GM21367 (cell line): ENCODE results near the gene CCDC192.

Experiments used
- ATAC-seq: cut with Tn5 transposase; IDR thresholded peaks from one replicate; pipeline ENCODE4 v1.9.1; 2021; ENCODE audit not compliant: unreplicated experiment

Gene CCDC192

DNA sequence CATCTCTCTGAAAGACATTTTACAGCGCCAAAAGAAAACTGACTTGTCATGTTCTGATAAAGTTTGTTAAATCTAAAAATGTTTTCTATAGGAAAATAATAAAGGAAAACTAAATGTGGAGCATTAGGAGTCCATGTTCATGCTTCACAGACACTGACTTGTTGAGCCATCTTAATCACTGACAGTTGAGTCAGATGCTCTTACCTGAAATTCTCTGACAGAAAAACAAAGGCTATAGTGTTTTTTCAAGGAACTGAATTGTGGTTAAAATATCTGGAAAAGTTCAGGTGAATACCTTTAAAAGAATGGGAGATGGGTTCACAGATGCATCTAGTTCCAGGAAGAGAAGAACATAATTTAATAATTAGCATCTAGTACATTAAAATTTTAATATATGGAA is 266.9 kb downstream of the CCDC192 start:
- no peak for ATAC-seq

DNA sequence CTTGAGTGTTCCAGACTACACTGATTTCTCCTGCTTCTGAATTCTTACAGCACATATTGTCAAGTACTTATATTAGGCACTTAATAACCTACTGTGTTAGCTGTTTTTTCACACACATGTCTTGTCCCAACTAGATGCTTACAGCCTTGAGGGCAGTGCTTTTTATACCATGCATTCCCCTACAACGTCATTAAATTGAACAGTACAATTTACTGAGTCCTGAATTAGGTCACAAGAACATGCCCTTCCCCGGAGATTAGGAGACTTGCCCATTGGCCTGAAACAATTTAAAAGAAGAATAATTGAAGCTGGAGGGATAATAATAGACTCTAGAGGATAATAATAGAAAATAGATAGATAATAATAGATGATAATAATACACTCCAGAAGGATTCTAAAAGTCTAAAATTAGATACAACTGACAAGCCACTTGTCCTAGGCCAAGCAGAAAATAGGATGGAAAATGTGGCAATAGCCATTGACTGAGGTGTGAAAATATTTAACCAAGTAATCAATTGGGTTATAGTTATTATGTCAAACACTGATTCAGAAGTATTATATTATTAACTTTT is 267.7 kb downstream of the CCDC192 start:
- no peak for ATAC-seq

DNA sequence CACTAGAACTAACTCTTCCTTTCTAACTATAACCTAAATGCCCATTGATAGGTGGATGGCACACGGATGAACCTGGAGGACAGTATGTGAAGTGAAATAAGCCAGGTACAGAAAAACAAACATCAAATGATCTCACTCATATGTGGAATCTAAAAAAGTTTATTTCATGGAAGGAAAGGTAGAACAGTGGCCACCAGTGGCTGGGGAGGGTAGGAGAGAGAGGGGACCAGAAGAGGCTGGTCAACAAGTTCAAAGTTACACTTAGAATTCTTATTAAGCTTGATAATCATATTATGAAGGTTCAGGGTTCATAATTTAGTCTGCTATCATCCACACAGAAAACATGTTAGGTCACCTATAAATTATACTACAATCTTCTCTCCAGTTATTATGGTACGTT is 272.8 kb downstream of the CCDC192 start:
- ATAC-seq, result no peak

DNA sequence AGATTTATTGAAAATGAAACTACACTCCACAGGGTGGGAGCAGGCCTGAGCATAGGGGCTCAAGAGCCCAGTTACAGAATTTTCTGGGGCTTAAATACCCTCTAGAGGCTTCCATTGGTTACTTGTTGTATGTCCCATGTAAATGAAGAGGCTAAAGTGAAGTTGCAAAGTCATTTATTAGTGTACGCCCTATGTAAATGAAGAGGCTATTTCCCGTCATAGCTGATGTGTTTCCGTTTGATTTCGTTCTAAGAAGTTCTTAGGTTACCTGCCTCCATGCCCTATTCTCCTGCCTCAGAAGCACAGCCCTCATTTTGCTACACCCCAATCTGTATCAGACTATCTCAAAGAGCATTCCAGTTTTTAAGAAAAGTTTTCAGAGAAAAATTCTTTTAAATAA is 273.3 kb downstream of the CCDC192 start:
- no peak for ATAC-seq

DNA sequence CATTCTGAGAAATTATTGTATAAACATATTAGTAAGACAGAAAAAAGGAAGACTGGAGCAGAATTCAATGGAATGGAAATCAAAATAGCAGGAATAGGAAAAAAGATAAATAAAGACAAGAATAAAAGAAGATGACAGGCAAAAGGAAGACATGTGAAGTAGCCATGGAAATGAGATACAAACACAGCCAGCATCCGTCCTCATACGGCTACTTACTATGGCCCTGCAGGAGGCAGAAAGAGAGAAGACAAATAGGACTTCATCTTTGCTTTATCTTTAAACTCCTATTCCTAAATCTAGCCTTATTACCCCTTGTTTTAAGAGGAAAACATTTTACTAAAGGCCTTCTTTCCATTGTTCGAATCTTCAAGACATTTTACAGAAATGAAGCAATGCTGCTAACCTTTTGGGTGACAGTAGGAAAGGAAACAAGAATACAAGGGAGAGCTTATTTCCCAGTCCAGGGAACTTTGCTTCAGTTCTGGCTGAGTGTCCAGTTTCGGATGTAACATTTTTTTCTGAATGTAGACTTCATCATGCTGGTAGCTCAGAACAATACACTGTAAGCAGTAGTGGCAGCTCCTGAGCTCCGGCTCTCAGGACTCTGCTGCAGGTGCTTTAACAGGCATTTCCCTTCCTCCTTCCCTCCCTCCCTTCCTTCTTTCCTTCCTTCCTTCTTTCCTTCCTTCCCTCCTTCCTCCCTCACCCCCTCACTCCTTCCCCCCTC is 274.0 kb downstream of the CCDC192 start:
- no peak for ATAC-seq

DNA sequence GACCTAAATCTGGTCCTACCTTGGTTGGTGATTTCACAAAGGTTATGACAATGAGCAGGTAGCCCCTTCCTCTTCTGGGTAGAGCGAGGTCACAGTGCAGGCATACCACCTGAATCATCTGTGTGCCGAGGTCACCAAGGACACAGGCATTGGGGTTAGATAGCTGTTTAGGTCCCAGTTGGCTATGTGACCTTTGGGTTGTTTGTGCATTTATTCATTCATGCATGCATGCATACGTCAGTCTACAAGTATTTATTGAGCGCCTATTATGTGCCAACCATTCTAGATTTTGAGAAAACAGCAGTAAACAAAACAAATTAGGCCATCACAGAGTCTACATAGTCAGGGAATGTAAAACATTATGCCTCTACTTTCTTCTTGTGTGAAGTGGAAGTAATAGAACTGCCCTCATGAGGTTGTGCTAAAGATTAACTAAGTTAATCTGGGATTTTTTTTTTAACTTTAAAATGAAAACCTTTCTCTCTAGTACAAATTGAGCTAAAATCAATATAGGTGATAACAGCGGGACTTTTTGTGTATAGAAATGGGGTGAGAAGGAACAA is 275.6 kb downstream of the CCDC192 start:
- no peak for ATAC-seq

DNA sequence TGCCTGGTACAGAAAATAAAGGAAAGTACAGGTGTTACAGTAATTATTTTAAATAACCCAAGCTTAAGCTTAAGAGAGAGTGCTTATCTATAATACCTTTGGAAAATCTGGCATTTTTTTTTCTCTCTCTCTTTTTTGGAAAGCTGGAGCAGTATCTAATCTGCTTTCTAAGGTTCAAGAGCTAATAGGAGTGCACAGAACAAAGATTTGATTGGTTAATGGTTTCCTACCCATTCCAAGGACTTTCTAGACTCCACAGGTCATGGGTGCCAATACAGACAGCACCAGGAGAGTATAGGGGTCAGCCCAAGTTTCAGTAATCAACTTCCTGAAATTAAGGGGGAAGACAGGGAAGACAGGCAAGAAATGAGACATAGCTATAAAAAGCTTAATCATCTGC is 276.3 kb downstream of the CCDC192 start:
- ATAC-seq, result no peak

DNA sequence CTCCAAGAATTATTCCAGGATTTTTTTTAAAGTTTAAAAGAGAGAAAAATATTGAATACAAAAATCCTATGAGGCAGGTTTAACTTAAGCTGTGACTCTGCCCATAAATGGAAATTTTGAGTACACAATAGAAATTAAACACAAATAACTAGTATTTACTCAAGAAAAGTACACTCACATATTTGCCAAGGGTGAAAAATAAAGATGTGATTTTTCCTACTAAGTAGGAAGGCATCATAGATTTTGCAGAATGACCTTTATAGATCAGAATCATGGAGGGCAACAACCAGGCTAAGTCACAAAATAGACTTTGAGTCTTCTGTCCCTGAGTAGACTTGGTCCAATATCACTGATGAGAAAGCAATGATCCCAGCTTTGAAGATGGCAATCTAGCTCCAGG is 277.7 kb downstream of the CCDC192 start:
- ATAC-seq, result no peak

DNA sequence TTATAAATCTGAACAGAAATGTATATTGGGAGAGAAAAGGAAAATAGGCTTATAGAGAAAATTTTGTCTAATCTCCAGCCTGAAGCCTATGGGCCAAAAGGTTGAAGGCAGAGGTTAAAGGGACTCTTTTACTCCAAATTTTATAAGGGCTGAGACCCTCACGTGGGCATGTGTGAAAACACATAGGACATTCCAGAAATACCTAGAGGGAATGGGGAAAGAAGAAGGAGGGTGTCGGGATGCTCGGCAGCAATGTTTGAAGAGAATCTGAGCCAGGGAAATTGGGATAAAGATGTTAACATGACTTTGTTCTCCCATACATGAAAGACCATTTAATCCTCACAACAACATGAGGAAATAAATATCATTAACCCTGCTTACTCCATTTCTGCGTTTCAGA is 278.3 kb downstream of the CCDC192 start:
- no peak for ATAC-seq

DNA sequence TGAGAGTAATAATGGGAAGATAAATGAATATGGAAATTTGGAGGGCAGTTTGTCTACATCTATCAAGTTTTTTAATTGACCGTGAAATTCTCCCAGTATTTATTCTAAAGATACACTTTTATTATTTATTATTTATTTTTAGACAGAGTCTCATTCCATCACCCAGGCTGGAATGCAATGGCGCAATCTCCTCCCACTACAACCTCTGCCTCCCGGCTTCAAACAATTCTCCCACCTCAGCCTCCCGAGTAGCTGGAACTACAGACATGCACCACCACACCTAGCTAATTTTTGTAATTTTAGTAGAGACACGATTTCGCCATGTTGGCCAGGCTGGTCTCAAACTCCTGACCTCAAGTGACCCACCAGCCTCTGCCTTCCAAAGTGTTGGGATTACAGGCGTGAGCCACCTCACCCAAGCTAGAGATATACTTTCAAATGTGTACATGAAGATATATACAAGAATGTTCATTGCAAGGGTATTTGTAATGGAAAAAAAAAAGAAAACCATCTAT is 282.7 kb downstream of the CCDC192 start:
- ATAC-seq, result no peak

DNA sequence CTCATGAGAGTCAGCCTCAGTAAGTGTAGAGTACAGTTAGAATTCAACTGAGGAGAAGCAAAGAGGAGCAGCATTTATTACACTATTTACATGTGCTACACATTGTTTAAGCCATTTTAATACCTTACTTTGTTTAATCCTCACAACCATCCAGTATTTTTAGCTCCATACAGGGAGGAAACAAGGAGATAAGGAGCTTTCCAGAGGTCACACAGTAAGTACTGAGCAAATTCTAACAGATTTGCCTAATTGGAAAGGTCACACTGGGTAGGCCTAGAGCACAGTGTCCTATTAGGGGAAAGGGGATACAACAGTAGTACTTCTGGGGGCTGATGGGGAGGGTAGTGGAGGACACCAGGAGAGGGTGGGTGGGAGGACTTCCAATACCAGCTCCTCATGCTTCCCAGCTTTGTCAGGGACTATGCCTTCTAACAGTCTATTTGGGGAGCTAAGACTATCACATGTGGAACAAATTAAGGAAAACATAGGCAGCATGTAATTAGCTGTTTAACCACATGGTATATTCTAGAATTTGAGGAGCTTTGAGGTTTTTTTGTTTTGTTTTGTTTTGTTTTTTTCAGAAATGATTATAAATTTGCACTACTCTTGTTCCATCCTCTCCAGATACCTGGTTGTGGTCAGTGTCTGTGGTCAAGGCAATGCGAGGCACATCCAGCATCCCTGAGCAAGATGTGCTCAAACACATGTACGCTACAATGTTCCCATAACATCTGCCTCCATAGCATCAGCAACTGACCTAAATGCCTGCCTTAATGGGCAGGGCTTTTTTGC is 284.4 kb downstream of the CCDC192 start:
- no peak for ATAC-seq

DNA sequence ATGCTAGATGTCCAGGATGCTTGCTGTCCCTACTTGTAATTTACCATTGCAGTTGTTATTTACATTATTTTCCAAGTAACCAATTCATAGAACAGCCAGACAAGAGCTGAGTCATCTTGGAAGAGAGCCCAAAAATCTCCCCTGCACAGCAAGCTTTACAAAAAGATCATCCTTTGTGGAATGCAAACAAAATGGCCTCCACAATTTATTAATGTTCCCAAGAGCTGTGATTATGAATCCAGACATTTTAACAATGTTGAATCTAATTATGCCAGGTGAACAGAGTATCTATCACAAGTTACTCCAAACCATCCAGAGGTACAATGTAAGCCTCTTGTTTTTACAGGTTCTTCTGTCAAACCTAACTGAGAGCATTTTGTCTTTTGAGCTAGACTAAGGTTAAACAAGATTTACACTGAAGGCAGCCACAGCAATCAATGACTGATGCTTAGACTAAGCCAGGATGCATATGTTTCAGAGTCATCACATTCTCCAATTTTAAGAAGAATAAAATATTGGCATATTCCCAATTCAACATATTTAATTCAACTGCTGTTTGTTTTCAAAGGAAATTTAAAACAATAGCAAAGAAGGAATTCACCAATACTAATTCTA is 285.1 kb downstream of the CCDC192 start:
- ATAC-seq, result no peak
